ENCODE results near the gene LRRC4C.

LRRC4C gene

GRCh38 chr11:41414771-41415440 lies 44.5 kb downstream of the LRRC4C start:
- no peak for DNase-seq (ENCODE audit: low read depth)

GRCh38 chr11:41413843-41414242 lies 45.6 kb downstream of the LRRC4C start:
- no peak for DNase-seq (ENCODE audit: low read depth)

DNA sequence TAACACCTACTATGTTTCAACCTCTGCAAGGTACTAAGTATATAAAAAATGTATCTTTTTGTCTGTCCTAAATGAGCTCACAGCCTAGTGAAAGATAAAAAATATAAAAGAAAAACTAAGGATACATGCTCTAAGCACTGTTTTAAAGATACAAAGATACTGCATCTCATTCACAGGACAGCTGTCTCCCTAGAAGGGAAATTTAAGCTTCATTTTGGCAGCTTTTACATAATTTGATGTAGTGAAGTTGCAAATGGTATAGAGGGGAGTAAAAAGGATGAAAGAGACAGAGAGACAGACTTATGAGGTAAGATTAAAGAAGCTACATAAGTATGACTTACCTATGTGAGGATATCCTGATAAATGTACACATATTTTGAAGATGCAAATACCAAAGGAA lies 53.6 kb downstream of the LRRC4C start:
- no peak for DNase-seq (ENCODE audit: low read depth)

DNA sequence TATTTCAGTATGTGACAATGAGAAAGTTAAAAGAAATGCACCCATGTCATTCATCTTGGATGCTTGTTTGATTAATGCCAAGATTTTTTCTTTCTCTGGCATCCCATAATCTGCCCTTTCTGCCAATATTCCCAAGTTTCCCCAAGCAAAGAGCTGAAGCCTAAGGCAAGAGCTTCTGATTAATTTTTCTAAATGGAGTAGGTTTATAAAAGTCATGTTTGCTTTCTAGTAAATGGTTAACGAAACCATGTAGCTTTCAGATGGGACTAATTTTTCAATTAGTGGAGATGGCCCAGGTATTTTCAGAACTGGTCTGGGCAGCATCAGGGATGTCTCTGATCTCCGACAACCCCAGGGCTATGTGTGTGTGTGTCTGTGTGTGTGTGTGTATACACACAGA lies 55.3 kb downstream of the LRRC4C start:
- DNase-seq (ENCODE audit: low read depth) = no peak

- DNase-seq (ENCODE audit: low read depth) = no peak
Measured at GRCh38 chr11:41403458-41403857, 56.0 kb downstream of the LRRC4C start.

- DNase-seq (ENCODE audit: low read depth) = no peak
Measured at GRCh38 chr11:41400819-41401382, 58.6 kb downstream of the LRRC4C start.

DNA sequence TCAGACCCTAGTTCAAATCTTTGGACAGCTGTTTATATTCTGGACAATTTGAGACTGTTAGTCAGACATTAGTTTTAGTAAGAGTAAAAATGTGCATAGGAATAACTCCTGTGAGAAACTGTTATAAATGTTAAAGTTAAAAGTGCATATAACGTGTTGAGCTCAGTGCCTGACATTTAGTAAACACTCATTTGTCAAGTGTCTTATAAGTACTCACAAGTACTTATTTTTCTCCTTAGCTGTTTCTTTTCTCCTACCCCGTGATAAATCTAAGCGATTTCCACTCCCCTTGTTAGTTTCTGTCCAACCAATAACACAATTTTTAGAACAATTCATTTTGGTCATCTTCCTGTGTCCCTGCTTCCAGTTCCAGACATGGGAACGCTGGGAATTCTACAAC lies 59.3 kb downstream of the LRRC4C start:
- no peak for DNase-seq (ENCODE audit: low read depth)

DNA sequence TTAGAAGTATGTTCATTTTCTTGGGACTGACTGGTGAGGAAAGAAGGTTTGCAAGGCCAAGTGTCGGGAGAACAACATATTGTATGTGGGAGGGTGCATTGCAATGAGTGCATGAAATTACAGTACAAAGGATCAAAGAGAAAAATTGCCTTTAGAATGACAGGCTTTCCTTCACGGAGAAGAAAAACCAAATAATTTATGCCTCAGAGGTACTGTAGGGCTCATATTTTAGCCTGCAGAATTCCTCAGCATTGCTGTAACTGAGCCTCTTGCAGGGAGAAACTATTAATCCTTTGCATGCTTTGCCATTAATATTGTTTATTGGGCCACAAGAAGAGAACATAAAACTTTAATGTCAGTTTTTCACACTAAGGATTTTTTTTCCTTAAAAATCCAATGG lies 60.1 kb downstream of the LRRC4C start:
- DNase-seq (ENCODE audit: low read depth) = no peak

- no peak for DNase-seq (ENCODE audit: low read depth)
Measured at GRCh38 chr11:41398175-41398574, 61.3 kb downstream of the LRRC4C start.

DNA sequence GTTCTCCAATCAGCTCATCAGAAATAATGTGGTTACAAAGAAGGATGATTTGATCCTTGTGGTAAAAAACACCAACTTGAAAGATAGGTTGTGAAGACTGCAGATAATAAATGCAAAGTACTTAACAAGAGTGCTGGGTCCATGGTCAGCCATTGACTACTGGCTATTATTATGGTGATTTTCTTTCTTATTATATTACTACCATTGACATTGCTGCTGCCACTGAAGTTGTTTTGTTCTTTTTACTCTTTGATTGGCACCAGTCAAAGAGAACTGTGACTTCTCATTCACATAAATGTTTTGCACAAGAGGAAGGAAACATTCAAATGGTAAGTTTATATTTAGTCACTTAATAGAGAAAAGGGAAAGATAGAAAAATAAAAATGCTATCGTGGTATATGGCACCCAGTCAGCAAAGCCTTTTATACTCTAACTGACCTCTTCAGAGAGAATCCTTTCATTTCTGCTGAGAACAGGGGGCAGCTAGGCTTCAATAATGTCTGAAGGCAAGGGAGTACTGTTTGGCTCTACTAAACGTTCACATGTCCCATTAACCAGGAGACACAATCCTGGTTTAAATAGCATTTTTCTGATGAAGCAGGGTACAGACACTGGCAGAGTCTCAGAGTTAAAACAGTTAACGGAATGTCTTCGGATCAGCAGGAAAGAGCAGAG lies 64.8 kb downstream of the LRRC4C start:
- DNase-seq (ENCODE audit: low read depth) = no peak

DNA sequence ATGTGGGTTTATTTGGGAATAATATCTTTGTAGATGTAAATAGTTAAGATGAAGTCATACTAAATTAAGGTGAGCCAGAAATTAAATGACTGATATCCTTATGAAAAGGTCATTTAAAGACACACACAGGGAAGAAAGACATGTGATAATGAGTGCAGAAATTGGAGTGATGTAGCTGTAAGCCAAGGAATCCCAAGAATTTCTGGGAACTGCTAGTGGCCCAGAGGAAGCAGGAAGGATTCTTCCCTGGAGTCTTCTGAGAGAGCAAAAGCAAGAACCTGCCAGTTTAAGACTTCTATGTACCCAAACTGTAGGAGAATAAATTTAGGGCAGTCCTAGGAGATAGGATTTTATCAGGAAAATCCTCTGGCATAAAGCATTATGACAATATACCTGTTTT lies 66.9 kb downstream of the LRRC4C start:
- DNase-seq (ENCODE audit: low read depth) = no peak

DNA sequence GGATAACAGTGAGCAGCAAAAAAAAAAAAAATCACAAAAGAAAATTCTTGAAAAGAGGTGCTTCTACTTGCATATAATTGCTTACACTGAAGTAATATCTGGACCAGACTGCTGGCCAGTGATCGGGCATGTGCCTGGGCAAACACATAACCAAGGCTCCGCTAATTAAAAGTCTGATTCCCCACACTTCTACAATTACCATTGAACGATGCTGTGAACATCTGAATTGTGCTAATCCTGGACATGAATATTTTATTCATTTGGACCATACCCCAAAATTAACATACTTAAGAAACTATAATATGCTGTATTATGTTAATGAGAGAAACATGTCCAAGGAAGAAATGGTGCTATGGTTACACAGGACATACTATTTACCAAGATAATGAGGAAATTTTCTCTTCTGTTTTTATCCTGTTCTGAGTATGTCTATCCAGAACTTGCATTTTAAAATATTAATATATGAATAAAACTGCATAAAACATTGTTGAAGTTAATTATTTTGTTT lies 69.8 kb downstream of the LRRC4C start:
- no peak for DNase-seq (ENCODE audit: low read depth)

DNA sequence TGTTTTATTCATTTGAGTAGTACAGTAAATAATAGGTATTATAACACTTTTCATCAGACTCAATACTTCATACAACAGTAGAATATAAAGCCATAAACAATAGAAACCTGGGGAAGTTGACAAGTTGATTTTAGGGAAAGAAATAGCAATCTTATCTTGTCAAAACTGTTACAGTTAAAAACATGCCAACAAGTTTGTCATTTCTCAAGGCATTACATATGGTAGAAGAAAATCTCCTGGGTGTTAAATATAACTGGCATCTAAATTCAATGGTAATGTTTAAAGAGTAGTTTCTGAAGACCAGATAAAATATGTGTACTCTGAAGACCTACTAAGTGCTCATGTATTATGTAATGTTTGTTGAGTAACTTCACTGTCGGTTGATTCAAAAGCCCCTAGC lies 75.1 kb downstream of the LRRC4C start:
- DNase-seq (ENCODE audit: low read depth) = no peak

- no peak for DNase-seq (ENCODE audit: low read depth)
Measured at GRCh38 chr11:41383768-41384167, 75.7 kb downstream of the LRRC4C start.

DNA sequence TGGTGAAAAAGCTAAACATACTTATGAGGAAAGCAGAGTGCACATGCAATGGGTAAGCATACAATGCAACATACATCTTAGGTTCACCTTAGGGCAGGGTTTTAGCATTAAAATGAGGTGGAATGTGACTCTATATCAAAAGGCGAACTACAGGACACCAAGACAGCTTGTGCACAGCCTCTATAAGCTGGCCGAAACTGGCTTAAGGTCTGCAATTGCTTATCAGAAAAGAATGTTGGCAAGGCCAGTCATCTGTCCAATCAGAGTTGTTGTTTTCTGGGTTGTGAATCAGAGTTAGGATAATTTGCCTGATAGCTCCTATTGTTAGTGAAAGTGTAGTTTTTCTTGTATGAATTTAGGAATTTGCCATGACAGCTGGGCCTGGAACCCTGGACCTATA lies 76.5 kb downstream of the LRRC4C start:
- DNase-seq (ENCODE audit: low read depth) = no peak

- no peak for DNase-seq (ENCODE audit: low read depth)
Measured at GRCh38 chr11:41379084-41379483, 80.4 kb downstream of the LRRC4C start.

- no peak for DNase-seq (ENCODE audit: low read depth)
Measured at GRCh38 chr11:41377709-41378394, 81.6 kb downstream of the LRRC4C start.

- DNase-seq (ENCODE audit: low read depth) = no peak
Measured at GRCh38 chr11:41351825-41352224, 107.6 kb downstream of the LRRC4C start.

- no peak for DNase-seq (ENCODE audit: low read depth)
Measured at GRCh38 chr11:41346042-41346441, 113.4 kb downstream of the LRRC4C start.

DNA sequence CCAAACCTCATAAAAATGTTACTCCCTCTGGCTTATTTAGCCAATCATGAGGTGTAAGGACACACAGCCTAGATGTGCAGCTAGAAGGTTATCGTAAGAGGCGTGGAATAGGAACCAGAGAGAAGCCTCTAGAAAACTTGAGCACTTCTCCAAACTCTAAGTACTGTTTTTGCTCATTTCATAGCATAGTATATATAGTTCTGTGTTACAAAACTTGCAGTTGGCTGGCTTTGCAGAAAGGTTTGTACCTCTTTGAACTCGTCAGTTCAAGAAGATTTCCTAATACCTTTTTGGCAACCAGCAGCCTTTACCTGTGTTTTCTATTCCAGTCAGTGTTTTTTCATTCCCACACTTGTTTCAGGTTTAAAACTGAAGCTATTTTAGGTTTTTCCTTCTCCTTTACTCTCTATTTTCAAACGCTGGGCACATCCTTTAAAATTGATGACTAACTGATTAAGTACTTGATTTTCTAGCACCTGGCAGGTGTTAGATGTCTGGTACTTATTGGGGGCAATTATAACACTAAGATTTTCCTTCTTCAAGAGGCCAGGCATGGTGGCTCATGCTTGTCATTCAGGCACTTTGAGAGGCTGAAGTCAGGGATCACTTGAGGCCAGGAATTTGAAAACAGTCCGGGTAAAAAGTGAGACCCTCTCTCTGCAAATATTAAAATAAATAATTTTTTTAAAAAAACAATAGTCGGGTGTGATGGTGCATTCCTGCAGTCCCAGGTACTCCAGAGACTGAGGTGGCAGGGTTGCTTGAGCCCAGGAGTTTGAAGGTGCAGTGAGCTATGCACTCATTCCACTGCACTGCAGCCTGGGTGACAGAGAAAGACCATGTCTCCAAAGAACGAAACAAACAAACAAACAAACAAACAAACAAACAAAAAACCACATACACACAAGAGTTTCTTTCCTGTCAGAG lies 125.2 kb downstream of the LRRC4C start:
- DNase-seq (ENCODE audit: low read depth) = no peak

DNA sequence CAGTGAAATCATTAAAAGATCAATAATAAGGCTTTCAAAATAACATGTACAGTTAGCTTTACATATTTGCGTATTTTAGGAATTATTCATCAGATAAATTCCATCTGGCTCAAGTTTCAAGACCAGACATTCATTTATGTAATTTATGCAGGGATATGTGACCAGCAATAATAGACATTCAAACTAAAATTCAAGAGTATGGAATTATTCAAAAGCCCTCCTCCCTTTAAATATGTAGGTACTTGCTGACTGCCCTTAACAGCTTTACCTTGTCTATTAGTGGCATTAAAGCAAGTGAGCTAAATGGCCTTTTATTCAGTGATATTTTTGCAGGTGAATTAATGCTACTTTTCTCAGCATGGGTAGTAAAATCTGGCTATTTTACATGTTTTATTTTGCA lies 126.1 kb downstream of the LRRC4C start:
- DNase-seq (ENCODE audit: low read depth) = no peak

DNA sequence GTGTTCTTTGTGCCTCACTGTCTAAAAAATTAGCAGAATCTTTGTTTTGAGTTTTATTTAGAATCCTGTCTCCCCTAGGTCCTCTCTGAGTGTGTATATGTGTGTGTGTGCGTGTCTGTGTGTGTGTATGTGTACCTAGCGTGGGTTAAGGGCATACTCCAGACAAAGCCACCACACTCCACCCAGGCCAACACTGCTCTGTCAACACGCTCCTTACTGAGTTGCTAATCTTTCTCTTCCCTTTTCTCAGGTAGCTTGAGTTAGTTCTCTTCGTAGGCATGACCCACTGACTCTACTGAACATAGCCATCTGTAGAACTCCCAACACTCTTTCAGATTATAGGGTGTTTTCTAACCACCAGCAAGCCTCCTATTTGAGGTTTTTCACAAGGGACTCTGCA lies 131.1 kb downstream of the LRRC4C start:
- DNase-seq (ENCODE audit: low read depth) = no peak

All from GM04504 (cell line).